Ammon's horn (tissue), 1 donor: ENCODE data around the gene TMEM120B.
"Not testable (repeated sequence)": the region's sequence is repeated elsewhere in the genome, so short reads cannot be mapped to it uniquely, and the experiment has no call there.

Experiments used
- DNase-seq: peaks from one replicate; pipeline ENCODE4 v3.0.0-alpha.2; 2016; ENCODE audit warnings: low spot score

Gene TMEM120B

DNA sequence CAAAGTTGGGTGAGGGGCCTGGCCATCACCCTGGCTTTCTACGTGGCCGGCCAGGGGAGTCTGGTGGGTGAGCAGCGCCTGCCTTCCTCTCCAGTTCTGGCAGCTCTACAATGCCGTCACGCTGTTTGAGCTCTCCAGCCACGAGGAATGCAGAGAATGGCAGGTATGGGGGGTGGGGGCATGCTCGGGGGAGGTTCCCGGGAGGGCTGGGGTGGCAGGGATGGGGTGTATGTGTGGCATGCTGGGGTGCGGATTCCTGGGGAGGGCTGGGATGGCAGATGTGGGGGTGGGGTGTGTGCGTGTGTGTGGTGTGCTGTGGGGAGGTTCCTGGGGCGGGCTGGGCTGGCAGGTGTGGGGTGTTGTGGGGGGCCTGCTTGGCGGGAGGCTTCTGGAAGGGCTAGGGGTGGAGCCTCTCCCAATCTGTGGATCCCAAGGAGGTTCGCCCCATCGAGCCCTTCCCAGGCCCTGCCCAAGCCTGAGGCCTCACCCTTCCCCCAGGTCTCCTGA lies 62.5 kb downstream of the TMEM120B start:
- no peak for DNase-seq

DNA sequence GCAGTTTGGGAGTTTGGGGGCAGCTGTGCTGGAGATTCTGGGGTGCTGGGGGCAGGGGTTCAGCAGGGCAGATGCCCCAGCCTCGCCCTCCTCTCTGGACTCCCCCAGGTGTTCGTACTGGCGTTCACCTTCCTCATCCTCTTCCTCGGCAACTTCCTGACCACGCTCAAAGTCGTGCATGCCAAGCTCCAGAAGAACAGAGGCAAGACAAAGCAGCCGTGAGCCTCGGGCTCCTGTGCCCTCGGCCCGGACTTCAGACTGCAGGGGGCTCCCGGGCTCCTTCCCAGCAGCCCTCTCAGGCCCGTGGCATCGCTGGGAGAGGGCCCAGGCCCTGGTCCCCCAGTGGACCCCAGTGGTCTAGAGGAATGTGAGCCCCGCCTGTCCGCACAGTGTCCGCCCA lies 62.9 kb downstream of the TMEM120B start:
- no peak for DNase-seq

DNA sequence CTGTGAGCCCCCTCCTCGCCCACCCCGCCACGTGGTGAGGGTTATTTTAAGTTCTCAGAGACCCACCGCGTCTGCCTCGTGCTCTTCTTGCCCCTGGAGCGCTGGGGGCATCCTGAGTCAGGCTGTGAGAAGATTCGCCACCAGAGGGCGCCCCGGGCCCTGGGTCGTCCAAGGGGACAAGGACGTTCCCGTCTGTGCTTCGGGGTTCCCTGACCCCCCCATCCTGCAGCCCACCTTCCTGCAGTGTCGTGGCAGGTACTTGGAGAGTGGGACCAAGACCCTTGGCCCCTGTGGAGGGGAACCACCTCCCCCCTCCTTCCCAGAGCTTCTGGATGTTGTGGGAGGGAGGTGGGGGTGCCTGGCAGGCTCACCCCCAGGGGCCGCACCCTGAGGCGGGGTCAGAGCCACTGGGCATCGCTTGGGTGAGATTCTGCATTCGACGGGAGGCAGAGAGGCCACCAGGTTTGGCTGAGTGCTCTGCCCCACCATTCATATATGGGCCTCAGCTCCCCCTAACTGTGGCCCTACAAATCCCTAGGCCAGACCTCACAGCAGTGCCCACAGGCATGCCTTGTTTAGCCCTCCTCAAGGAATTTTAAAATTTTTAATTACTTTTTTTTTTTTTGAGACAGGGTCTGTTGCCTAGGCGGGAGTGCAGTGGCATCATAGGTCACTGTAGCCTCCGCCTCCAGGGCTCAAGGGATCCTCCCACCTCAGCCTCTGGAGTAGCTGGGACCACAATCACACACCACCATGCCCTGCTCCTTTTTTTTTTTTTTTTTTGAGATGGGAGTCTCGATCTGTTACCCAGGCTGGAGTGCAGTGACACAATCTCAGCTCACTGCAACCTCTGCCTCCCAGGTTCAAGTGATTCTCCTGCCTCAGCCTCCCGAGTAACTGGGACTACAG lies 63.9 kb downstream of the TMEM120B start:
- DNase-seq = peak; percentile 60

DNA sequence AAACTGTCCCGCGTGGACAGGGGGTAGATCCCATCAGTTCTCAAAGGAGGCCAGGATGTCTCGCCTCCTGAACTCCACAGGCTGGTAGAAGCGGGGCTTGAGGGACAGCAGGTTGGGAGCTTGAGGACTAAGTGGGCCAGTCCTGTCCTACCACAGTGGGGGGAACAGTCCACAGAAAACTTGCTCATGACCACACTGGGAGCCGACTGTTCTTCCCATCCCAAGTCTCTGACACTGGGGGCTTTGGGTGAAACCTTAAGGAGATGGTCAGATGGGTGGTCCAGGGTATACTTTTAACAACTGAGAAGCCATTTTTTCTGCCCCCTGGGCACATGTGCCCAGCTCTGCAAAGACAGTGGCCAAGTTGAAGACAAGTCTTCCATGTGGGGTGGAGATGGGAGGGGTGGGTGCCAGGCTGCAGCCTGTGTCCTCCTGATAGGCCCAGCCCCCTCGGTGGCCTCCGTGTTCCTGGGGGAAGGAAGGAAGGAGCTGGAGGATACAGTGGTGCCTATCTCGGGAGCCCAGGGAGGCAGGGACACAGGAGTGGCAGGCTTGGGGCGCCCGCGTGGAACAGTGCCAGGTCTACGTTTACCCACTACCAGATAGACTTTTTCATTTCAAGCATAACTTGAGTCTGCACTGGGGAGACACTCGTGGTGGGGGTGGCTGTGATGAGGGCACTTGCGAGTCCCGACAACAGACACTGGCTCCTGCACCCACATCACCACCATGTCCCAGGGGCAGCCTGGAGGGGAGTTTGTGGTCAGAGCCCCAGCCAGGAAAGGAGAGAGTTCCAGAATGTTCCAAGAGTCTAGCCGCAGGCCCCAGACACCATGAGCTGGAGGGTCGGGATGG lies 66.2 kb downstream of the TMEM120B start:
- no peak for DNase-seq

DNA sequence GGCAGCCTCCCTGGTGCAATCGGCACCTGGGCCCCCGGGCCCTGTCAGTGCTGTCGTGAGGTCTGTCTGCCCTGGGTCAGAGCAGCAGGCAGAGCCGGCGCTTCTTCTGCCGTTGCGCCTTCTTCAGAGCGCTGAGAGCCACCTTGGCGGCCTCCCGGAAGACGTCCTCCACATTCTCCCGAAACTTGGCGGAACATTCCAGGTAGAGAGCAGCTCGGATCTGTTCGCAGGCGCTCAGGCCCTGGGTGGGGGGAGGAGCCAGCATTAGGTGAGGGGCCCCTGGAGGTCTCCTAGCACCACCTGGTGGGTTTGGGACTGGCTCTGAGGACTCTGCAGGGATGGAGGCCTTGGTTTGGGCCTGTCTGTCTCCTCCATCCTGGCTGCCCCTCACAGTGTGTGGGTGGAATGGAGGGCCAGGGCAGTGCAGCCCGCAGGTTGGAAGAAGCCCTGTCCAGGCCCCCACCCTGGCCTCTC lies 66.9 kb downstream of the TMEM120B start:
- DNase-seq = no peak

DNA sequence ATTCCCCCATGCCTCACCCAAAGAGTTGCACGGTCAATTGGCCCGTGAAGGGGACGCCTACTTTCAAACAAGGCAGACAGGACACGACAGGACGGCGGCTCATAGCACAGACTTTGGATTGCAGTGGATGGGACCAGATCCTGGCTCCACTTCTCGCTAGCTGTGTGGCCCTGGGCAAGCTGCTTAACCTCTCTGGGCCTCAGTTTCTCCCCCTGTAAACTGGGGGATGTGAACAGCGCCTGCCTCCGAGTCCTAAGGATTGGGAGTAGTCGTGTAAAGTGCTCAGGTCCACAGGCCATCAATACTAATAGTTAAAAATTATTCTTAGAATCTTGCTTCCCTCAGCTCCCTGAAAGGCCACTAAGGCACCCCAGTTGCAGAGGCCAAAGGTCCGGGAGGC lies 67.9 kb downstream of the TMEM120B start:
- no peak for DNase-seq

DNA sequence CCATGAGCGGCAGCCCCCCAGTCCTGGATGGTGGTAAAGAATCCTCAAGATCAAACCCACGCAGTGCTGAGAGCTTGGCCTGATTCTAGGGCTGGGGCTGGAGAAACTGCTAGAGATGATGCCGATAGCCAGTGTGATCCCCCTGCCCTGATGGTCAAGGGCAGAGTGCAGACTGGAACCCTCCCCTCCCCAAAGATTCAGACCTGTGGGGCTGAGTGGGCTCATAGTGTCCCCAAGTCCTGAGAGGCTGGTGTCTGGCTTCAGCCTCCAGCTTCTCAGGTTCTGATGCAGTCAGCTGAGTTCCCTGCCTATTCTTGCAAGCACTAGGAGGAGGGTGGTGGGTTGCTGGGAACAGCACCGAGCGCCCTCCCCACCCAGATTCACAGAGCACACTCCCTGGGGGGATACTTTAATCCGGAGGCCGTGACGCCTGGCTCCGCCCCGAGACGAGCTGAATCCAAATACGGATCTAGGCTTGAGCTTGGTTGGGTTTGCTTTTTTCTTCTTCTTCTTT lies 69.0 kb downstream of the TMEM120B start:
- DNase-seq = no peak

DNA sequence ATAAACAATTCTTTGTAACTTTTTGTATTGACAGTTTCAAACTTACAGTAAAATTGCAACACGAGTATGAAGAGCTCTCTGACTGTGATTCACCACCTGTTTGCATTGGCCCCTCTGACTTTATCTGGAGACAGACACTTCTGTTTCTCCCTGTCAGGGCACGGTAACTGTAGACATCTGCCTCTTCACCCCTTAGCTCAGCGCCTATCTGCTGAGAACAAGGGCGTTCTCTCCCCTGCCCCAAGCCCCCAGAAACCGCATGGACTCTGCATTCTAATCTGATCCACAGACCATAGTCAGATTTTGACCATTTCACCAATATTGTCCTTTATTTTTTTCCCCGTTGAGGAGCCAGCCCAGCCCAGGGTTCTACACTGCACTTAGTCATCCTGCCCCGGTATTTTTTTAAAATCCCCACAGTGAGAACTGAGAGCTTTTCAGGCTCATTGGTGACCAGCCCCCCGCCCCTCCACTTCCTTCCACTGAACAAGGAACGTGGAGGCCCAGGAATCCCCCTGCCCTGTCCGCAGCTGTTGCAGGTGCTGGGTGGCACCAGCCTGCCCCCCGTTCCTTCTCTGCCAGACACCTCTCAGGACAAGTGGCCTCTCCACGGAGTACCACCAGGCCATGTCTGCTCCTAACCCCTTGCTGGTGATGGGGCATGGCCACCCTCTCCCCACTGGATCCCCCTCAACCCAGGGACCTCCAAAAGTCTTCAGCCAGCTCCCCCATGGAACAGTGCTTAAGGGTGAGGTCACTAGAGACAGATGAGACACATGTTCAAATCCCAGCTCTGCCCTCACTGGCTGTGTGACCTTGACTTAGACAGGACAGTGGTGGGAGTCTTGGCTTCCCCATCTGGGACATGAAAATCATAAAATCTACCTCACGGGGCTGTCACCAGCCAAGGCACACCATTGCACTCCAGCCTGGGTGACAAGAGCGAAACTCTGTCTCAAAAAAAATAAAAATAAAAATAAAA lies 69.7 kb downstream of the TMEM120B start:
- no peak for DNase-seq

DNA sequence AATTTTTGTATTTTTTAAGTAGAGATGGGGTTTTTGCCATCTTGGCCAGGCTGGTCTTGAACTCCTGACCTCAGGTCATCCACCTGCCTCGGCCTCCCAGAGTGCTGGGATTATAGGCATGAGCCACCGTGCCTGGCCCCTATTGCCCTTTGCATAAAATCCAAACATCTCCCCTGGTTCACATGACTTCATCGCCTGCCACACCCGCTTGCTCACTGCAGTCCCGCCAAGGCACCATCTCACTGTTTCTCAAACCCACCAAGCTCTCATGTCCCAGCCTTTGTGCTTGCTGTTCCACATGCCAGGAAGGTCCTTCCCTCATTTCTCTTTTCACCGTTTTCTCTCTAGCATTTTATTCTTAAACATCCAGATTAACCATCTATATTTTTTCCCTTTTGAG lies 71.2 kb downstream of the TMEM120B start:
- no peak for DNase-seq

DNA sequence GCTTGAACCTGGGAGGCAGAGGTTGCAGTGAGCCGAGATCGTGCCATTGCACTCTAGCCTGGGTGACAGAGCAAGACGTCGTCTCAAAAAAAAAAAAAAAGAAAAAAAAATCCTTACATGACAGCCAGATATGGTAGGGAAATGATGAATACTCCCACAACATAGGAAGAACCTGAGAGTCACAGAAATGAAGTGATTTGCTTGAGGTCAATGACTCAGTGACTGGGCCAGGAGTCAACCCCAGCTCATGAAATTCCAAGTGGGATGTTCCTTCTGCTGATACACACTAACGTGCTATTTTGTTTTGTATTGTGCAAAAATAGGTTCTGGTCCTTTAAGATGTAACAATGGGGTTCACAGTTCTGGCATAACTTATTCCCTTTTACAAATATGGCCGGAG lies 71.9 kb downstream of the TMEM120B start:
- DNase-seq = no peak

DNA sequence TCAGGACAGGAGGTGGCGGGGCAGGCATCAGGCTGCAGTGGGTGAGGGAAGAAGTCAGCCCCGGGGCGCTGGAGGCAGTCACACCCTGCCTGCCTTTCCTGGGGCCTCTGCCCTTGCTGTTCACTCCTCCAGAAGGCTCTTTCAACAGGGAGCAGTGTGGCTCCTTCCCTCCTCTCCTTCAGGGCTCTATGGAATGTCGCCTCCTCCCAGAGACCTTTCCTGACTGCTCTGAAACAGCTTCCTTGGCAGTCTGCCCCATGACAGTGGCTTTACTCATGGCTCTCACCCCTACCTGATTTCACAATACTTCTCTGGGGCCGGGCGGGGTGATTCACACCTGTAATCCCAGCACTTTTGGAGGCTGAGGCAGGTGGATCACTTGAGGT lies 73.9 kb downstream of the TMEM120B start:
- no peak for DNase-seq

DNA sequence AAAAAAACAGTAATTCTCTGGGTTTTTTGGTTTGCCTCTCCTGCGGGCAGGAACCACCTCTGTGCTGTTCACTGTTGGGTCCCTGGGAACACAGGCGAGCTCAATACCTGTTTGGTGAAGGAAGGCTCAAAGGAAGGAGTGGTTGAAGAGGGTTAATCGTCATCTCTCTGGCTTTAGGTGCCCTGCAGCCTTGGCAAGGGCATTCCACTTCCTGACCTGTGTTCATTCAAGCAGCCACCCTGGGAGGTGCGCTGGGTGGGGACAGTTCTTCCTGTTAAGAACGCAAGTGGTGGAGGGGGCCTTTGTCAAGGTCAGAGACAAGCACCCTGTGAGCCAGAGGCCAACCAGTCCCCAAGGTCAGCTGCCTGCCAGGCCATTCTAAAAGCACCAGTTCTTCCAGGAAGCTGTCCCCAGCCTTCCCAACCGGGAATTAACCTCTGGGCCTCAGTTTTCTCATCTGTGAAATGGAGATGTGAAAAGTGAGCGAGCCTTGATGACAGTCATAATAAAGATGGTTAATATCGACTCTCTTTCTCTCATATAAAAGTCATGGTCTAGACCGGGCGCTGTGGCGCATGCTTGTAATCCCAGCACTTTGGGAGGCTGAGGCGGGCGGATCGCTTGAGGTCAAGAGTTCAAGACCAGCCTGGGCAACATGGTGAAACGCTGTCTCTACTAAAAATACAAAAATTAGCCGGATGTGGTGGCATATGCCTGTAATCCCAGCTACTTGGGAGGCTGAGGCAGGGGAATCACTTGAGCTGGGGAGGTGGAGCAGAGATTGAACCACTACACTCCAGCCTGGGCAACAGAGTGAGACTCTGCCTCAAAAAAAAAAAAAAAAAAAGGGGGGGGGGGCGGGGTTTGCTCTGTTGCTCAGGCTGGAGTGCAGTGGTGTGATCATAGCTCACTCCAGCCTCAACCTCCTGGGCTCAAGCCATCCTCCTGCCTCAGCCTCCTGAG lies 74.8 kb downstream of the TMEM120B start:
- no peak for DNase-seq

DNA sequence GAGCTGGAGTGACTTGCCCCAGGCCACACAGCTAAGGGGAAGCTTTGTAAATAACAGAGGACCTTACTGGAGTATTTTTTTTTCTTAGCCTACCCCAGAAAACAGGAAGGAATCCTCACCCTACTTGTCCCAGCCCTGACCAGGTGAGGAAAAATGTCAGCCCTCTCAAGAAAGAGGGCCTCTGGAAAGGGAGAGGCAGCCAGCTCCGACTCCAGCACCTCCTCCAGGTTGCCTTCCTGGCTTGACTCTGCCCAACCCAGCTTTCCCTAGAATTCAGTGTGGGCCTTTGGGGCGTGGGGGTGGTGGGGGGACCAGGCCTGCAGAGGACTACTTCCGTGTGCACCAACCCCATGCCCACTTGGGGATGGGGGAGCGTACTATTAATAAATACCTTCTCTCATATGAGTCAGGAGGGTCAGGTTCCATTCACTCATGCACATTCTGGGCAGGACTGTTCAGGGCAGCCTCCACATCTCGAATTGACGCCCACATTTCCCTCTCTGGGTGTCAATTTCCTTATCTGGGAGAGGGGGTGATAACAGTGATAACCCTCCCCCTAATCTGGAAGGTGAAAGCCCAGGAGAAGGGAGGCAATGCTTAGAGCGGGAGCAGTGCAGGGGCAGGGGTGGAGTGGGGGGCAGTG lies 75.7 kb downstream of the TMEM120B start:
- DNase-seq = no peak

DNA sequence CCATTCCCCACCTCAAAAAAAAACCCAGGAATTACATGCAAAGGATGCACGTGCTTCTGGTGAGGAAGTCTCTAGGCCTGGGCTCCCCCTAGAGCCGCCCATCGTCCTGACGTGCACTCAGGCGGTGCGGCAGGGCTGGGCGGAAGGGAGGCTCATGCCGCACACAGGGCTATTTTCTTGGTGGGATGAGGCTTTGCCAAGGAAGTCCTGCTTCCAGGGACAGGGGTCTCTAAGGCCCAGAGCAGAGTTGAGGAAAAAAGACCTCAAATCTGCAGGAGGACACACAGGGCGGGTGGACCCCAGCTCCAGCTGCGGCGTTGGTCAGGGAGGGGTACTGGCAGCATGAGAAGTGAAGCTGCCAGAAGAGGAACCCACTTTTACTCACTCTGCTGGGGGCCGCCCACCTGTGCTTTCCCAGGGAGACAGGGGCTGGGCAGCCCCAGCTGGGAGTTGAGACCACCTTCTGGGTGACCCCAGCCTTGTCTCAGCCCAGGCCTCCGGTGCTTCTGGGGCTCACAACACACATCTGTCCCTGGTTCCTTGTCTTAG lies 76.8 kb downstream of the TMEM120B start:
- DNase-seq = no peak

DNA sequence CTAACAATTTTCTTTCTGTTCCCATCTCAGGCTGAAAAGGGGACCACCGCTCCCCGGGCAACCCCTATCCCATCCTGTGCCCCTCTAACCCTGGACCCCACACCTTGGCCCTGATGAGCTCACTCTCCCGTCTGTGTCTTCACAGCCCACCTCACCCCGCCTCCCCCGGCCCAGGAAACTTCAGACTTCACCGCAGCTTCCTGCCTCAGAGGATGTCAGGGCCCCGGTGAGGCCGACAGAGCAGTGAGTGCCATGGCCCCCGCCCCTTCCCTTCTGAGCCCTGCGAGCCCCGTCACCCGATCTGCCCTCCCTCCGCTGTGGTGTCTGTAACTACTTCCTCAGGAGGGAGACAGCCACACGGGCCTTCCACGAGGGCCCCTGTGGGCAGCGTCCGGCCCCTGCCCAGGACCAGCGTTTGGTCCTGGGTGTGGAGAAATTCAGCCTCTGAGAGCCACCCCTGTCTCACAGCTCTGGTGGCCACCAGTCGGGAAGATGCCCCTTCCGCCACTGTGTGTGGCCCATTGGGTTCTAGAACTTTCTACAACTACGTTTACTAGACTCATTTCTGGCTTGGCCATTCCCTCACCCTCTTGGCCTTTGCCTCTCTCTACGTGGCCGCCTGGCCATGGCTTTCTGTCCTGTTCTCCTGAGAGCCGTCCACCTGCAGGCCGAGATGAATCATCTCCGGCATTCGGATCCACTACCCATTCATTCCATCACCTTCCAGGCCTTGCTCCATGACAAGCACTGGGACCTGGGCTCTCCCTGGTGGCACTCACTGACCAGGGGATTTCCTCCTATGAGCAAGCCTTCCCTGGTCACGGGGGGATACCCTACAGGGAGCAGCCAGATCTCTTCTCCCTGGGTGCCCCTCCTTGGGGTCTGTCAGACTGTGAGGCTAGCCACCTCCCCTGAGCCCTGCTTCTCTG lies 77.5 kb downstream of the TMEM120B start:
- DNase-seq = peak; percentile 65

DNA sequence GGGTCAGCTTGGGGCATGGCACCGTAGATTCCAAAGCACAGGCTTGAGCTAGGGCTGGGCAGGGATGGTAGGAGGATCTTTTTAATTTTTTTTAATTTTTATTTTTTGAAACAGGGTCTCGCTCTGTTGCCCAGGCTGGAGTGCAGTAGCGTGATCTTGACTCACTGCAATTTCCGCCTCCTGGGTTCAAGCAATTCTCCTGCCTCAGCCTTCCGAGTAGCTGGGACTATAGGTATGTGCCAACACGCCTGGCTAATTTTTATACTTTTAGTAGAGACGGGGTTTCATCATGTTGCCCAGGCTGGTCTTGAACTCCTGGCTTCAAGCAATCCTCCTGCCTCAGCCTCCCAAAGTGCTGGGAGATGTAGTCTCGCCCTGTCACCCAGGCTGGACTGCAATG lies 78.2 kb downstream of the TMEM120B start:
- DNase-seq = not testable (repeated sequence)

DNA sequence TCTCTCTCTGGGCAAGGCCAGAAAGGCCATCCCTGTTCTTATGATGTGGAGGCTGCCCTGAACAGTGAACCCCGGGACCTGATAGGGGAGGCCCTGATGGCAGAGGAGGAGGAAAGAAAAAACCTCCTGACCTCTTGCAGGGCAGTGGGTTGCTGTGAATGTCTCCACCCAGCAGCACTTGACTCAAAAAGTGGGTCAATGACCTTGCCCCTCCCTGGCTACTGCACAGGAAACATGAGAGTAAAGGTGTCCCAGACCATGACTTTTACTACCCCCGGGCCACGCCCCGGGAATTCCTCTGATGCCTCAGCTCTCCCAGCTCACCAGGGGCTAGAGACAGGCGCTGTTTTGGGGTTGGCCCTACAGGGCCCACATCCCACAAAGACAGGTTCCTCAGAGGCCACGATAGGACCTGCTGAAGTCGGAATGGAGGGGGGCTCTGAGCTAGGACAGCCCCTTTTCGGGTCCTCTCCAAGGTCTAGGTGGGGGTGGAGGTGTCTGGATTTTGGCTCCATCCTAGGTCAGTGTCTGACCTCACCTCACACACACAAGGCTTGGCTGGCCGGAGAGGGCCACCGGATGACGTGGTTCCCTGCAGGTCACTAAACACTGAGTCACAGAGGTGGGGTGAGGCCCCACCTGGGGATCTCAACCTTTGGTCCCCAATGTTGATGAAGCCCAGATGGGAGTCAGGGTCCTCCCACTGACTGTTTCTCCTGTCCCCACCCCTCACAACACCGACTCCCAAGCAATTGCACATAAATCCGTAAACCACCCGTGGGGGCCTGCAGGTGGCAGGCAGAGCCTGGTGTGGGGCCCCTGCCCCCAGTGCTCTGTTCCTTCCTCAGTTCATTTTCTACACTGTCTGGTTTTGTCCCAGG lies 79.4 kb downstream of the TMEM120B start:
- no peak for DNase-seq
